ENCODE results near the gene FBXW9. TPM values are rescaled to one million over a fixed set of nuclear protein-coding genes. Genes with fewer than 3 reads are reported as not detected.

Gene FBXW9
- polyA plus RNA-seq, 3 donors = 4.4 to 7.2 (median 5.1) TPM

DNA sequence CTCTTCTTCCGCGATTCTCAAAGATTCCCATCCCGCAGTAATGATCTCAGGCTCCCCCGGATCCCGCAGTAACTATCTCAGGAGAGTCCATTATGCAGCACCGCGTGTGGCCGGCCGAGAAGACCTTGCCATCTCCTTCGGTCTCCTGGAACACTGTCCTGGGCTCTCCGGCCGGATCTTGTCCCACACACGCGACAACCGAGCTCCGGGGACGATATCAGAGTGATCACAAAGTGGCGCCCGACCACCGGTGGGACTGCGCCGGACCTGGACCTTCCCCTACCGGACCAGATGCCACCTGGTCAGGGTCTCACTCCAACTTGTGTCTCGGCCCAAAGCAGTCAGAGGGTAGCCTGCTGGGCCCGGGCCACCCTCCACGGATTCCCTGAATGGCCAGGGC is 53.9 kb downstream of the FBXW9 start:
- TF ChIP-seq CTCF (IDR thresholded peaks at IDR 0.05) = no peak
- no peaks in the 10 kb centered on the region for H3K27me3 ChIP-seq (ENCODE audit: control insufficient read depth in 2 of 2, insufficient read depth in 2 of 2, low read length in 2 of 2)
- peaks cover 16% of the 10 kb centered on the region for H4K20me1 ChIP-seq (ENCODE audit: insufficient read depth, low read length)
- peaks cover 10 to 25% of the 10 kb centered on the region in 2 donors for H3K4me1 ChIP-seq (ENCODE audit: control insufficient read depth in 1 of 2, insufficient read depth in 2 of 2, low read length in 2 of 2)
- H3K9ac ChIP-seq (ENCODE audit: insufficient read depth, low read length, poor library complexity, severe bottlenecking) = no peak overlapping the region
- H3K79me2 ChIP-seq (ENCODE audit: insufficient read depth, low read length) = no peaks in the 10 kb centered on the region
- H3K27ac ChIP-seq (ENCODE audit: low read depth in 1 of 2, low read length in 2 of 2) = no peak overlapping the region
- H2AFZ ChIP-seq (ENCODE audit: insufficient read depth, low read depth, low read length, poor library complexity, severe bottlenecking) = no peak overlapping the region
- H3K4me3 ChIP-seq (replicated peaks in 1 of 3; ENCODE audit: low read depth in 2 of 3, low read length in 3 of 3) = no peak overlapping the region
- whole genome bisulfite sequencing (ENCODE audit: insufficient coverage) = 96% methylated on average over 24 of the region's 26 CpGs
- Mint-ChIP-seq H3K4me3 (no peak overlapping the region), H3K27me3 (ENCODE audit: low read depth in 3 of 3) (peaks cover 0 to 2% (median 0%) of the 10 kb centered on the region in 3 donors), H3K4me1 (peaks cover 22% of the 10 kb centered on the region), H3K36me3 (peaks cover 26 to 50% of the 10 kb centered on the region in 2 donors), H3K27ac (peak overlapping the region in 1 of 7 donors; percentile 14), H3K9me3 (peaks cover 0 to 6% (median 3%) of the 10 kb centered on the region in 7 donors)
- H3K4me2 ChIP-seq (replicated peaks; ENCODE audit: extremely low read depth, low read length, poor library complexity, severe bottlenecking) = no peak overlapping the region
- no peaks in the 10 kb centered on the region for H3K9me3 ChIP-seq (replicated peaks in 1 of 2; ENCODE audit: control insufficient read depth in 1 of 2, insufficient read depth in 1 of 2, low read length in 2 of 2)
- DNase-seq = no peak
- peaks cover 24 to 40% of the 10 kb centered on the region in 2 donors for H3K36me3 ChIP-seq (replicated peaks in 1 of 2; ENCODE audit: control insufficient read depth in 1 of 2, insufficient read depth in 2 of 2, low read length in 2 of 2)
- intact Hi-C loops (cut with micrococcal nuclease) = no loop called here

DNA sequence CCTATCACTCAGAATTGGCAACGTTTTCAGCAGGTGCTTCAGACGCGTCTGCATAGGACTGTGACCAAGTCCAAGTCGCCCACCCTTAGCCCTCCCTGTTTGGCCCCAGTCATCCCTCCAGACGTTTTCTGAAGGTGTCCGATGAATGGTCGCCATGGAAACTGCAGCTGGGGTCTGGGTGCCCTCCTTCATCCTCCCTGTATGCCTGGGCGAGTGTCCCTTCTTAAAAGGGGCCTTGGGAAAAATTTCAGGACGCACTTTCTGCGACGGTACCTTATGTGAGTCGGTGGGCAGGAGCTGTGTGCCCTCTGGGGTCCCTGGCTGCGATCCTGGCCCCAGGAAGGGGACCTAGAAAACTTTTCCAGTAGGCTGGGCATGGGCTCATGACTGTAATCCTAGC is 55.0 kb downstream of the FBXW9 start:
- 90% methylated on average over 13 of the region's 13 CpGs for WGBS (ENCODE audit: insufficient coverage)
- H3K27me3 ChIP-seq (ENCODE audit: control insufficient read depth in 2 of 2, insufficient read depth in 2 of 2, low read length in 2 of 2) = no peaks in the 10 kb centered on the region
- no peak overlapping the region for H2AFZ ChIP-seq (ENCODE audit: insufficient read depth, low read depth, low read length, poor library complexity, severe bottlenecking)
- Mint-ChIP-seq H3K36me3 (peaks cover 23 to 45% of the 10 kb centered on the region in 2 donors), H3K4me3 (no peak overlapping the region), H3K9me3 (peaks cover 0 to 6% (median 0%) of the 10 kb centered on the region in 7 donors), H3K4me1 (peaks cover 14% of the 10 kb centered on the region), H3K27ac (no peak overlapping the region), H3K27me3 (ENCODE audit: low read depth in 3 of 3) (peaks cover 0 to 2% (median 0%) of the 10 kb centered on the region in 3 donors)
- intact Hi-C loops (cut with micrococcal nuclease) = no loop called here
- no peaks in the 10 kb centered on the region for H3K79me2 ChIP-seq (ENCODE audit: insufficient read depth, low read length)
- H3K9me3 ChIP-seq (replicated peaks in 1 of 2; ENCODE audit: control insufficient read depth in 1 of 2, insufficient read depth in 1 of 2, low read length in 2 of 2) = no peaks in the 10 kb centered on the region
- H3K9ac ChIP-seq (ENCODE audit: insufficient read depth, low read length, poor library complexity, severe bottlenecking) = no peak overlapping the region
- peaks cover 5% of the 10 kb centered on the region for H4K20me1 ChIP-seq (ENCODE audit: insufficient read depth, low read length)
- H3K36me3 ChIP-seq (replicated peaks in 1 of 2; ENCODE audit: control insufficient read depth in 1 of 2, insufficient read depth in 2 of 2, low read length in 2 of 2) = peaks cover 21 to 31% of the 10 kb centered on the region in 2 donors
- DNase-seq = no peak
- no peak overlapping the region for H3K4me3 ChIP-seq (replicated peaks in 1 of 3; ENCODE audit: low read depth in 2 of 3, low read length in 3 of 3)
- H3K4me2 ChIP-seq (replicated peaks; ENCODE audit: extremely low read depth, low read length, poor library complexity, severe bottlenecking) = no peak overlapping the region
- H3K27ac ChIP-seq (ENCODE audit: low read depth in 1 of 2, low read length in 2 of 2) = no peak overlapping the region
- peaks cover 8 to 15% of the 10 kb centered on the region in 2 donors for H3K4me1 ChIP-seq (ENCODE audit: control insufficient read depth in 1 of 2, insufficient read depth in 2 of 2, low read length in 2 of 2)
- TF ChIP-seq CTCF (IDR thresholded peaks at IDR 0.05) = no peak

Data from CD14-positive monocyte (primary cell).